ENCODE results near the gene NHEJ1. TPM values are rescaled to one million over a fixed set of nuclear protein-coding genes. Genes with fewer than 3 reads are reported as not detected.

NHEJ1 gene
- total RNA-seq, 1 experiment from 2014 or later, result 32.7 TPM

DNA sequence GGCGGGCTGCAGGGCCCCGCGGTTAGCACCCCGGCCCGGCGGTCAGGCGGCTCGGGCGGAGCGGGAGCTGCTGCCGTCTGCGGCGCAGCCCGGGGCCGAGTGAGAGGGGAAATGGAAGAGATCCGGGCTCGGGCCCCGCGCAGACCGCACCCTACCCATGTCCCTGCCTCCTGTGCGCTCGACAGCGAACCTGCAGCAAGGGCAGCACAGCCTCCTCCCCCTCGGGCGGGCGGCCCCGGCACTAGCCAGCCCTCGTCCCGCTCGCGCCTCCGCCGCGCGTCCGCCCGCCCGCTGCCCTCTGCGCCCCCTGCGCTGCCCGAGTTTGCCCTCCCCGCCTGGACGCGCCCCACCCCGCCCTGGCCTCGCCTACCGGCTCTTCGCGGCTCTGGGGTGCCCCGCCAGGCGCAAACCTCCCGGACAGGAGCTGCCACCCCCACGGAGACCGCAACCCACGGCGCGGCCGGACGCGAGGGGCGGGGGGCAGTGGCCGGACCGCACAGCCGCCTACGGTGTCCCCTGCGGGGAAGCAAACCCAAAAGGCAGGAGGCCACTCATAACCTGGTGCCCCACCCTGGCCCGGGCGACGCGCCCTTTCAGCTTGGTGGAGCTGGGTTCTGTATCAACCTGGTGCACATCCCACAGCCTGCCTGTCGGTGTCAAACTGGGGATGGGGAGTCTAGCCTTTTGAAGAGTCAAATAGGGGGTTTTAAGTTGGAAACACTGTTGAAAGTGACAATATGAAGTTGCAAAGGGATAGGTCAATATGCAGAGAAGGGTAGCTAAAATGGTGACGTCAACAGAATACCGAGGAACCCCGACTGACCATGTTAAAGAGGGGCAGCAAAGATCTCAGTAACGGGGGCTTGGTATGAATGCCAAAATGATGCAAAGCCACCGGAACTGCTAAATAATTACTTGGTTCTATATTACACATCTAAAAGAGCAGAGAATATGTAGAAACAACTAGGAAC, 99.5 kb downstream of the NHEJ1 start, which contains the start of gene IHH:
IHH (minus strand) TSS at position 101 of the 971 bp plus-strand sequence. CDS start 454 bp downstream, outside the sequence.
- no peak for DNase-seq (ENCODE audit: extremely low read depth, low read depth)

DNA sequence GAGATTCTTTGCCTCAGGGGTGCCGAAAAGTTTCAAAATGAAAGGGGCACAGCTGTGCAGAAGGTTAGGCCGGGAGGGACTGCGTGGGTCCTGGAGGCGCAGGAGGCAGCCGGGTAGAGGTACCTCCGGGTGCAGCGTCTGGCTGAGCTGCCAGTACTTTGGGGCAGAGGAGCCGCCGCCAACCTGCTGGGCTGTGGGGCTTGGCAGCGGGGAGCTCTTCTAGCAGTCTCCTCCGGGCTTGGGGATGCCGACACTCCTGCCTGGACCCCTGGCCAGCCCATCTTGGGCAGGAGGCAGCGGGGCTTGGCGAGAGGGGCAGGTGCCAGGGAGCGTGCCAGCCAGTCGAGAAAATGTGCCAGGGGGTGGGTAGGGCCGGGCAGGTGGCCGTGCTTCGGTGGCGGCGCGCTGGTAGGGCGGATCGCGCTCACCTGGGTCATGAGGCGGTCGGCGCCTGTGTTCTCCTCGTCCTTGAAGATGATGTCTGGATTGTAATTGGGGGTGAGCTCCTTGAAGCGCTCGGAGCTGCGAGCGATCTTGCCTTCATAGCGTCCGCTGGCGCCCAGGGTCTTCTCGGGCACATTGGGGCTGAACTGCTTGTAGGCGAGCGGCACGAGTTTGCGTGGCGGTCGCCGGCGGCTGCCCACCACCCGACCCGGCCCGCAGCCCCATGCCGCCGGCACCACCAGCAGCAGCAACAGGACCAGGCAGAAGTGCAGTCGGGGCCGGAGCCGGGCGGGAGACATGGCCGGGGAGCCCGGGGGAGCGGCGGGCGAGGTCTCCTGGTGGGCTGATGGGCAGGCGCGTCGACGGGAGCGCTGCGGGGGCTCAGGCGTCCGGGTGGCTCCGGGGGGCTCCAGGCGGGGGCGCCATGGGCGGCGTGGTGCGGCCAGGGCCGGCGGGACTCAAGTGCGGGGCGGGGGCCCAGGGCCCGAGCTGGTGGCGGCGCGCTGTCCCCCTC, 100.6 kb downstream of the NHEJ1 start:
- DNase-seq (ENCODE audit: extremely low read depth, low read depth), result no peak

DNA sequence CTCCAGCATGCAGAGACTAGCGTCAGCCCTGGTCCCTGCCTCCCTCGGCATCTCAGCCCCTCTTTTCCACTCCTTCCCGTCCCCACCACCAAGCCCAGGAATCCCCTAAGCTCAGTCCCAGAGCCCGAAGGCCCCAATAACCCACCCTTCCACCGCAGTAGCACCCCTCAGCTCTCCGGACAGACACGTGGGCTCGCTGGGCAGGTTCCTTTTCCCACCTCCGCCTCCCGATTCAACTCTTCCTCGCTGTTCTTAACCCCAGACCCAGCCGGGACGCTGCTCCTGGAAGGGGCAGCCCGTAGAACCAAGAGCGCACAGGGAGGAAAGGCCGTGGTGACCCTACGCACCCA, 101.3 kb downstream of the NHEJ1 start:
- no peak for DNase-seq (ENCODE audit: extremely low read depth, low read depth)

DNA sequence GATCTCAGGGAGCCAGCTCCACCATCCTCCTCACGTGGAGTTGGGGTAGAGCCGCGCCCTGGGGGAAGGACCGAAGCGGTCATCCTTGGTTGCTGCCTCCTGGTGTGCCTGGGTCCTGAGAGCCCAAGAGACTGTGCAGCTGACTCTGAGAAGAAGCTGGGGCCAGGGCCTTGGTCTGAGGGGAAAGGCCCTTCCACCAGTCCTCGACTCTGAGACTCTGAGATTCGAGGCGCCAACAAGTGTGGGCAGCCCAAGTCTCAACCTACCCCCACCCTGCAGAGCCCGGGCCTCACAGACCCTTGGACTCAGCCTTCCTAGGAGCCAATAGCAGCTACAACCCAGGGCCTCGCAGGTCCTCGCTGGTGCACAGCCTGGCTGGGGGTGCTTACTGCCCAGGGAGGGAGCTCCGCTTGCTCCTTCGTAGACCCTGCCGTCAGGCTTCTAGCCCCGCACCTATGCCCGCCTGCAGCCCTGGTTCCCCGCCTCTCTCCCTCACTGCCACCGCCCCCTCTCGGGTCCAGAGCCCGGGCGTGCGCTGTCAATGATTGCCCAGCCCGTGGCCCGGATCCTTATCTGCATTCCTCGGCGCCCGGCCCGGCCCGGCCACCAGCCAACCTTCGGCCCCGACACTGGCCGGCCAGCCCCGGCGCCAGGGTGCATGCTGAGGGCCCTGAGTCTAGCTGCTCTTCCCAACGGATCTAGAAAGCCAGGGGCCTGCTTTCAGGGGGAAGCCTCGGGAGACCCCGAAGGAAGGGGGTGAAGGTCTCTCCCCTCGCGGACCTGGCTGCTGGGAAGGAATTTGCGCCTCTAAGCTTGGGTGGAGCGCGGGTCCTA, 101.9 kb downstream of the NHEJ1 start:
- DNase-seq (ENCODE audit: extremely low read depth, low read depth), result no peak

DNA sequence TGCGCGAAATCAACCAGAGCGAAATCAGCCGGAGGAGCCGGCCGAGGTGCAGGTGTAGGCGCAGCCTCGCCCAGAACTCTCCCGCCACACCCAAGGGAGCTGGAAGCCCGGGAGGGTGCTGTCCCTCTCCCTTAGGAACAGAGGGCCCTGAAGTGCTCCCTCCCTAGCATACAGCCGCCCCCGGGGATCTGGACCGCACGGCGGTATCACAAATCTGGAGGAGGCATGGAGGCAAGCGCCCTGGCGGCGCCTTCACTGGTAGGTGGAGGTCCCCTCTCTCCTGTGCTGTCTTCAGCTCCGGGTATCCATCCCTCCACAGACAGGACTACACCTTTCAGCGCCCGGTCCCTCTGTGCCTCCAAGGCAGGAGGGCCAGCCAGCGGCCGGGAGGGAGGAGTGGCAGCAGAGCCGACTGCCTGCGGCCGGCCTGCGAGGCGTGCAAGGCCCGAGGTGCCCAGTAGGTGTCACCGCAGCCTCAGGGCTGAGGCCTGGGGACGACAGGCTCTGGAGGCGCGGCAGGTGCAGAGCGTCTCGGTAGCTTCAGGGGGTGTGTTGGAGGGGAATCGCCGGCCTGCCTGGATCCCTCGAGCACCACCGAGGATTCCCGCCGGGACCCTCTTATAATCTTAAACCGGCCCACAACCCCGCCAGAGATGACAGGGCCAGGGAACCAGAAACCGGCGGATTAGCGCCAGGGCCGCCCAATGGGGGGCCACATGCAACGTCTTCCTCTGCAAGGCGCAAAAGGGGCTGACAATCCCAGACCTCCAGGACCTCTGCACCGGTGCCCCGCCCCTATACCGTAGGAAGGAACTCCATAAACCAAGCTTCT, 102.7 kb downstream of the NHEJ1 start:
- DNase-seq (ENCODE audit: extremely low read depth, low read depth), result peak; percentile 56

DNA sequence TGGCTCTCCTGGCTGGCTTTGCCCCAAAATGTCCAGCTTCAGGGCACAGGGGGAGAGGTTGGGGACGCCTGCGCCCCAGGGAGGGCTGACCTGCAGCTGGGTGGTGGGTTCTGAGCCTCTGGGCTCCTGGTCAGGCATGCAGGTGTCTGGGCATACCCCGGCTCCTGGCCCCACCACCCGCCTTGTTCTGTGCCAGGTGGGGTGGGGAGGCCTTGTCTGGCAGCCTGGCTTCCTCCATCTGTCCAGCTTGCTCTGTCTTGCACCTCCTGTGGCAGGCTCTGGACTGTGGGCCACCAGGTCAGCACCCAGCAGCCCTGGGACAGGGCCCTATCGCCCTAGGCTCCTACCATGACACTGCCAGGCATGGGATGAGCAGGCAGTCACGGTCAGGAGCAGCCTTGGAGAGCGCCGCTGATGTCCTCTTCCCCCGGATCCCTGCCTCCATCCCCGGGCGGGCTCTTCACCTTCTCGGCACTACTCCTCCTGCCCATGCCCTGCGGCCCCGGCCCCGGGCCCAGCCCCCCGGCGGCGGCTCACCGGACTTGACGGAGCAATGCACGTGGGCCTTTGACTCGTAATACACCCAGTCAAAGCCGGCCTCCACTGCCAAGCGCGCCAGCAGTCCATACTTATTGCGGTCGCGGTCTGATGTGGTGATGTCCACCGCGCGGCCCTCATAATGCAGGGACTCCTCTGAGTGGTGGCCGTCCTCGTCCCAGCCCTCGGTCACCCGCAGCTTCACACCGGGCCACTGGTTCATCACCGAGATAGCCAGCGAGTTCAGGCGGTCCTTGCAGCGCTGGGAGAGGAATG, 103.5 kb downstream of the NHEJ1 start:
- no peak for DNase-seq (ENCODE audit: extremely low read depth, low read depth)

DNA sequence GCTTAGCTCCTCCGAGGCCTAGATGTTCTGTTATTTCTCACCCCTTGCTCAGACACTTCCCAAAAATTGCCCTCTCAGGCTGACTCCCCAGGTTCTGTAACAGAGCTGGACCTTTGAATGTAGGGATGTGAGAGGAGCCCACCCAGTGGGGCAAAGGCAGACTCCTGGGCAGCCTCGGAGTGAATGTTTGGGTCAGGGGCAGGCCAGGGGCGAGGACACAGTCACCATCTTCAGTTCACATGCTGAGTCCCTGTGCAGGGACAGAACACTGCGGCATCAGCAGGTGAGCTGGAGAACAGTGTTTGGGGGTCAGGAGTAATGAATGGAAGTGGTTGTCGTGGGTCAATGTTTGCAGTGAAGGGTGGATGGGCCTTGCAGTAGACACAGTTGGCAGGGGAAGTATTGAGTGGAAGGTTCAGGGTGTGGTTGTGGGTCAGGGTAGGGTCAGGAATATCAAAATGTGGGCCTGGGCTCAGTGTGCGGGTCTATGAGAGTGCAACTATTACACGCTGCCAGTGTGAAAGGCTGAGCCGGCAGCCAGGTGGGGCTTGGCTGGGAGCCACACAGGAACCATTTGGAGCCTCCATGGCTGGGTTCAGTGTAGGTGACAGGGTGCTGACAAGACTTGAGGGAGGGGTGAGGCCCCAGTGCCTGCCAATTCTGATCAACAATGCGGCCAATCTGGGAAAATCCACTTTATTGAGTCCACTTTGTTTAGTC, 104.3 kb downstream of the NHEJ1 start:
- DNase-seq (ENCODE audit: extremely low read depth, low read depth), result no peak

DNA sequence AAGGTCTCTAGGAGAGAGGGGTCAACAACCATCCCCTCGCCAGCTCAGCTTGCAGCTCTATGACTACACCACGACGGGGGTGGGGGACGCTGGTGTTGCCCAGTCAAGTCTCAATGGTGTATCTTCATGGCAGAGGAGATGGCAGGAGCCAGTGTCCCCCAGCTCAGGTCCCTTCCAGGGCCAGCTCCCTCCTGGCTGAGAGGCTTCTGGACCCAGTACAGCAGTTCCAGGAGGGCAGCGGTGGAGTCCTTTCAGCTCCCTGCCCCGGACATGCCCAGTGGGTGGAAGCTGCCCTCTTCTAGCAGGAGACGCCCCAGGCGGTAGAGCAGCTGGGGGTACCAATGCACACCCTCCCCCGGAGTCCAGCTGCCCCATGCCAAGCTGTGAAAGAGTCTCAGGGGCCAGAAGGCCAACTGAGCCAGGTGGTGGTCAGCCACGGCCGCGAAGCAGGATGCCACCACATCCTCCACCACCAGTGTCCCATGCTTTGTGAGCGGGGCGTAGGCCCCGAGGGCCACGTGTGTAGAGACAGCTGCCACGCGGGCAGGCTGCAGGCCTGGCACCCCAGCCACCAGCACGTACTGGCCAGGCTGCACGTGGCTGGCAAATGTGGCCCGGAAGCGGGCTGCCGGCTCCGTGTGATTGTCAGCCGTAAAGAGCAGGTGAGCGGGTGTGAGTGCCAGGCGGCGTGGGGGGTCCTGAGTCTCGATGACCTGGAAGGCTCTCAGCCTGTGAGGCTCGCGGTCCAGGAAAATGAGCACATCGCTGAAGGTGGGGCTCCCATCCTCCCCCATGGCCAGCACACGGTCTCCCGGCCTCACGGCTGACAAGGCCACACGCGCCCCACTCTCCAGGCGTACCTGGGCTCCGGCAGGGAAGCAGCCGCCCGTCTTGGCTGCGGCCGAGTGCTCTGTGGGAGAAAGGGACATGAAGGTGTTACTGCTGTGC, 105.4 kb downstream of the NHEJ1 start:
- no peak for DNase-seq (ENCODE audit: extremely low read depth, low read depth)

DNA sequence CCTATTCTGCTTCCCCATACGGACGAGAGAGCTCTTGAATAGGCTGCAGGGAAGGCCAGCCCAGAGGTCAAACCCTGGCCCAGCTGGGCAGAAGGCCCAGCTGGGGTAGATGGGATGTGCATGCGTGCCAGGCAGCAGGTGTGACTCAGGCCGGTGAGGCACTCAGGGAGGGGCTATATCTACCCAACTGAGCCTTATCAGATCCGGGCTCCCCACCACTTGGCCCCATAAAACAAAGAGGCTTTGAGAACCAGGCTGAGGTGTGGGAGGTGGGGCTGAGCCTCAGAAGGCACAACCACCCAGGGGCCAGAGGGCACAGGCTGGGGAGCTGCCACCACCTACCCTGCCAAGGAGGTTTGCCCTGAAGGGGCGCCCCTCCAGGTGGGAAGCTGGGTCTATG, 111.3 kb downstream of the NHEJ1 start:
- no peak for DNase-seq (ENCODE audit: extremely low read depth, low read depth)

DNA sequence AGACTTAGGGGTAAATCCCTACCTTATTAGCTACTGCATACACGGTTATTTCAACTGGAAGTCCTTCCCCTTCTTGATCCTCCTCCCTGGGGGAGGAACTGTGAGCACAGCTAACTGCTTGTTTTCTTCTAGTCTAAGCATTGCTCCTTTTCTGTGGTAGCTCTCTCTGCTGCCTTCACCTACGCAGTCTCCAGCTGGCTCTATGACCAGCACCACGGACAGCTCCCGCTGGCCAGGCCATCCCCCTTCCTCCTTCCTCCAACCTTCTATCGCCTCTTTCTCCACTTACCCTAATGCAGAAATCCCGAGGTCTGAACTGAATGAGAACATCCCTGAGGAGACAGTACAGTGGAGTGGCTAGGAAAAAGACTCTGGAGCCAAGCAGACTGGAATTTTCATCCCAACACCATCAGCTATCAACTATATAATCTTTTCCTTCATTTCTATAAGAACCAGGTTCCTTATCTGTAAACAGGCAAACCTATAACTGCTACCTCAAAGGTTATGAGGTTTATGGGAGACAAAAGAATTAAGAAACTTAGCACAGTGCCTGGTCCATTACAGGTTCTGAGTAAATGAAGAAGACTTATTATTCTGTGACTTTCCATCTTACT, 114.6 kb downstream of the NHEJ1 start:
- peak; percentile 33 for DNase-seq (ENCODE audit: extremely low read depth, low read depth)

DNA sequence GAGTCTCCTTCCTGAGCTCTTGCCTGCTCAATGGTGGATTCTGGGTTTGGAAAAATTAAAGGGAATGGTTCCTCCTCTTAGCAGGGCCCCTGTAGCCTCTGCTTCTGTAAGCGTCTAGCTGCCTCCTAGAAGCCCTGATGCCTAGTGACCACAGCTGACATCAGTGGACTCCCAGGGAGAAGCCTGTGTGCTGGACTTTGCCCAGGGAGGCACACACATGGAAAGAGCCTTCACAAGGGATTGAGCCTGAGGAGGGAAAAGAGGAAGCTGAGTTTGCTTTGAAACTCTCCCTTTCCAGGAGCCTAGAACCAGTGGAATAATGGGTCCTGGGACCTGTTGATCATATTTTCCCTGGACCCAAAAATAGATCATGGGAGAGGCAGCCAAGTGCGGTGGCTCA, 117.9 kb downstream of the NHEJ1 start:
- DNase-seq (ENCODE audit: extremely low read depth, low read depth), result no peak

DNA sequence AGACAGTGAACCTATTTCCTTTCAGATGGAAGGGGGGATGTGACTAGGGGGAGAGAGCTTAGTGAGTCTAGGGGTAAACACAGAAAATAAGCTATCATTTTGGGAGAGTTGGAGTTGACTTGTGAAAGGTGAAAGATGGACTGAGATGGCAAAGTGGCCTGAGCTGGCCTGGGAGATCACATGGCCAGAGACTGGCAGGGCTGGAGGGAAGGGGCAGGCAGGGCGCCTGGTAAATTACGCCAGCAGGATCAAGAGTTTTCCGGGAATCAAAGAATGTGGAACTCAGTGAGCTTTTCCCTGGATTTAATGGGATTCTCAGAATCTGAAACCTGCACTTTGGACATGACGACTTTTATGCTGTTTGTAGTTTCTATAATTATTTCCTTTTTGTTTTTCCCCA, 118.5 kb downstream of the NHEJ1 start:
- DNase-seq (ENCODE audit: extremely low read depth, low read depth), result no peak

DNA sequence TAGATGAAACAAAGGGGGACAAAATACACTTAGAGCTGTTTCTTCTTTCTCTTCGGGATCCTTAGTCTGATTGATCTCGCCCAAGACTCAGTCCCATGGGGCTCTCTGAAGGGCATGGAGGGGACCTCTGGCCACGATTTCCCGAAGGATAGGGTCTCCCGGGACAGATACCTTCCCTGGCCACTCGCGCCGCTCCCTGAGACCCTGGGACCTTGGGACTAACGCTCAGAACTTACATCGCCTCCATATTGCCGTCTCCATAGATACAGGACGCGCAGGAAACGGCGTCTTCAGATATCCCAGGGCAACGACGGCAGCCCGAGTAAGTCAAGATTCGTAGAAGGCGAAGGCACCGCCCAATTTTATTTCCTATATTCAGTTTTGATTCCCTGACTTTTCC, 119.4 kb downstream of the NHEJ1 start, which contains the start of gene CFAP65:
CFAP65 (minus strand) TSS at position 265 of the 400 bp plus-strand sequence. CDS start 2,468 bp downstream, outside the sequence.
- peak; percentile 23 for DNase-seq (ENCODE audit: extremely low read depth, low read depth)

DNA sequence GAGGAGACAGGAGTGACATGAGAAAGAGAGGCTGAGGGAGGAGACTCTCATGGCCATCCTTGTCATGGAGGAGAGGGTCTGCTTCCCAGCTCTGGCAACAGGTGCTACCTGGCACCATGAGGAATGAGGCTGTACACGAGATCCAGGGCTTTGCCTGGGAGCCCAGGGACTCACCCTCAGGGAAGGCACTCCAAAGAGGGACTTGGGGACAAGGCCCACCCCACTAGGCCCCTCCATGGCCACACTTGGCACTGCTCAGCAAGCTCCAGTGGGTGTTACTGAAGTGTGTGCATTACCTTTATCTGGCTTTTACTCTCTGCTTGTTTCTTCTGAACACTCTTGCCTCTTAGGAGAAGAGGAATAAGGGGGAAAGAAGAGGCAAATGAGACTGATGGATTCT, 122.0 kb downstream of the NHEJ1 start:
- no peak for DNase-seq (ENCODE audit: extremely low read depth, low read depth)

DNA sequence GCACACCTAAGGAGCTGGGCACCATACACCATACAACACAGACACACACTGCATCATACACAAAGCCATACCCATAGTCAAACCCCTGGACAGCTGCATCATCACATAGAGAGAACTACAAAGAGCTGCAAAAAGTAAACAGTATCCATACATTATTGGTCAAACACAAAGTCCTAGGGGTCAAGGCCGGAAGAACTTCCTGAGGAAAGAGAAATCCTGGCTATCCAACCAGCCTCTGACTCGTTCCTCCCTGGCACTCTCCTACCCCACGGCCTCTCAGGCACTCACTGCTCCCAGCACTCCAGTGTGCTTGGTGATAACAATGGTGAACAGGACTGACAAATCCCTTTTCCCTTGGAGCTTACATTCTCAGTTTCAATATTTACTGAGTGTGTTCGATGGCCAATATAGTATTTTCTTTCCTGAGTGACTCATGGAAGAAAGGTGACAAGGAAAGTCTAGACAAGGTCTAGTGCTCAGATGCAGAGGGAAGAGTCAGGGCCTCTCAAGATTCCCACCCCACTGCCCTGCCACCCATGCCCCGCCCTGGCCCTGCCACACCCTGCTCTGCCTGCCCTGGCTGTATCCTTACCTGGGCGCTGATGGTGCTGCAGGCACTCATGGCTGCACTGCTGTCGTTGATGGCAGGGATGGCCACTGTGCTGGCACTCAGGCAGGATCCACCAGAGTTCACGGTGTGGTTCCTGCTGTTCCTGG, 122.7 kb downstream of the NHEJ1 start:
- DNase-seq (ENCODE audit: extremely low read depth, low read depth), result no peak

DNA sequence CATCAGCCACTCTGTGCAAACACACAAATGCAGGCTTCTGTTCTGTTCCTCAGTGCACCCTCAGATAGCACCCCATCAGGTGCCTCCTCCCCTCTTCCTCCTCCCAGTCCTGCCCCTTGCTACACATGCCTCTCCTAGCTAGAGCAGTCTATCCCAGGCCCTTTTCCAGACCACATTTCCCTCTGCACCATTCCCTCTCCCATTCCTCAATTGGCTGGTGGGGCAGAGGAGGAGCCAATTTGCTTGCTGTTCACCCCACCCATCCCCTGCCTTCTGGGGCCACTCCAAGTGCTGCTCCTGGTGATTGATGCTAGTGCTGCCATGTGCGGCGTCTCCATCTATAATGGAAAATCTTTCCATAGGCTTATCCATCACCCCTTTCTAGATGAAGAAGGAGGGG, 124.7 kb downstream of the NHEJ1 start:
- DNase-seq (ENCODE audit: extremely low read depth, low read depth), result no peak

Measured in NCI-H460 (cell line).